A549 (cell line): ENCODE data around the gene PTPRD. TPM values are rescaled to one million over a fixed set of nuclear protein-coding genes. Genes with fewer than 3 reads are reported as not detected.

Experiments
- ATAC-seq, 2 experiments: fragments of 200-7000 bp in 1 of 2; fragments of >200 bp in 1 of 2; cut with Nextera tagmentation in 1 of 2; cut with Tn5 transposase in 1 of 2; 3 replicates each; pipeline versions ENCODE4 v1.8.0 to v1.9.1; 2018 to 2020; ENCODE audit warnings: mild to moderate bottlenecking in 1 of 2, moderate library complexity in 1 of 2
- CTCF ChIA-PET: fragments of 300-600 bp; sonication (Branson Sonifier 250); formaldehyde crosslinking; extraction: SDS; loops from one replicate; lab custom pipeline; 2021; ENCODE audit warnings: antibody characterized with exemption, inconsistent platforms; lab: Yijun Ruan, JAX
- POLR2A ChIA-PET: fragments of 350-600 bp; formaldehyde crosslinking; extraction: SDS; loops from one replicate; lab custom pipeline; 2021; ENCODE audit warnings: antibody characterized with exemption, inconsistent platforms; lab: Yijun Ruan, JAX
- DNase-seq, 2 experiments: peaks; one replicate each; pipeline versions ENCODE4 v3.0.0 to v3.0.0-alpha.2; 2011 to 2016; ENCODE audit warnings: low read depth in 1 of 2, low spot score in 1 of 2
- FAIRE-seq: peaks from 2 replicates; lab custom pipeline; 2011; peaks lifted over from hg19 to GRCh38; lab: Jason Lieb, UNC
- H3K27ac ChIP-seq, 2 experiments: fragments of >200 bp; sonication (Bioruptor Twin); formaldehyde crosslinking; 3 replicates each; pipeline ENCODE4 v1.5.1; 2016 to 2017
- H3K4me1 ChIP-seq: fragments of >200 bp; sonication (Bioruptor Twin); formaldehyde crosslinking; 3 replicates; pipeline ENCODE4 v1.6.1; 2016
- H3K4me2 ChIP-seq: fragments of >200 bp; sonication (Bioruptor Twin); formaldehyde crosslinking; 3 replicates; pipeline ENCODE4 v1.6.1; 2016
- H3K4me3 ChIP-seq: fragments of >200 bp; sonication (Bioruptor Twin); formaldehyde crosslinking; 3 replicates; pipeline ENCODE4 v1.5.1; 2016
- H3K9me3 ChIP-seq: fragments of >200 bp; sonication (Bioruptor Twin); formaldehyde crosslinking; 3 replicates; pipeline ENCODE4 v1.6.1; 2016
- ATOH8 ChIP-seq: fragments of 250-450 bp; sonication (Bioruptor Pico); IDR thresholded peaks from 2 replicates; pipeline ENCODE4 v1.5.0; 2020; ENCODE audit warnings: low read depth, mild to moderate bottlenecking, moderate library complexity
- BHLHE40 ChIP-seq: IDR thresholded peaks from 2 replicates; pipeline ENCODE4 v1.6.1; 2012; ENCODE audit warnings: low read depth, low read length, inconsistent platforms
- E2F6 ChIP-seq: IDR thresholded peaks from 2 replicates; pipeline ENCODE4 v1.6.1; 2012; ENCODE audit warnings: low read depth, borderline replicate concordance
- ELK1 ChIP-seq: fragments of 150-350 bp; IDR thresholded peaks from 2 replicates; pipeline ENCODE4 v1.6.1; 2014; ENCODE audit warnings: low read depth, mild to moderate bottlenecking, low read length
- EP300 ChIP-seq, 2 experiments: fragments of >200 bp; sonication (Bioruptor Twin); formaldehyde crosslinking; IDR thresholded peaks; 2 replicates in 1 of 2; 3 replicates in 1 of 2; pipeline ENCODE4 v1.6.1; 2016 to 2017
- GATA3 ChIP-seq: IDR thresholded peaks from 2 replicates; pipeline ENCODE4 v1.6.1; 2012; ENCODE audit warnings: borderline replicate concordance
- HDAC2 ChIP-seq: fragments of 200-600 bp; sonication (generic); IDR thresholded peaks from 2 replicates; pipeline ENCODE4 v1.6.1; 2016
- HEYL ChIP-seq: fragments of 250-450 bp; sonication (Bioruptor Pico); IDR thresholded peaks from 2 replicates; pipeline ENCODE4 v1.8.0; 2021; ENCODE audit warnings: mild to moderate bottlenecking, moderate library complexity
- JUNB ChIP-seq: fragments of >200 bp; sonication (Bioruptor Twin); formaldehyde crosslinking; IDR thresholded peaks from 2 replicates; pipeline ENCODE4 v1.6.1; 2016
- MAX ChIP-seq: IDR thresholded peaks from 2 replicates; pipeline ENCODE4 v1.6.1; 2012
- NFE2L2 ChIP-seq: fragments of 150-350 bp; conservative IDR thresholded peaks from 2 replicates; pipeline ENCODE4 v1.6.1; 2014; ENCODE audit warnings: low read length
- RAD21 ChIP-seq, 2 experiments: fragments of >200 bp in 1 of 2; sonication (Bioruptor Twin) in 1 of 2; formaldehyde crosslinking in 1 of 2; IDR thresholded peaks in 1 of 2; conservative IDR thresholded peaks in 1 of 2; 2 replicates in 1 of 2; 3 replicates in 1 of 2; pipeline ENCODE4 v1.6.1; 2012 to 2018; ENCODE audit warnings: inconsistent platforms in 1 of 2
- SMC3 ChIP-seq: fragments of >200 bp; sonication (Bioruptor Twin); formaldehyde crosslinking; IDR thresholded peaks from 3 replicates; pipeline ENCODE4 v1.6.1; 2018; ENCODE audit warnings: inconsistent platforms
- TFCP2L1 ChIP-seq: fragments of 250-450 bp; sonication (Bioruptor Pico); IDR thresholded peaks from 2 replicates; pipeline ENCODE4 v1.5.0; 2021; ENCODE audit warnings: mild to moderate bottlenecking
- TP53 ChIP-seq: fragments of 250-450 bp; sonication (Bioruptor Pico); IDR thresholded peaks from 2 replicates; pipeline ENCODE4 v1.5.0; 2021; ENCODE audit warnings: mild to moderate bottlenecking, moderate library complexity
- USF2 ChIP-seq: fragments of 450-650 bp; IDR thresholded peaks from 2 replicates; pipeline ENCODE4 v1.6.1; 2014; ENCODE audit warnings: antibody characterized with exemption
- ZFP36 ChIP-seq: fragments of 450-650 bp; IDR thresholded peaks from 2 replicates; pipeline ENCODE4 v1.6.1; 2014; ENCODE audit warnings: borderline replicate concordance; ENCODE audit not compliant: partially characterized antibody
- WGBS: methylation state at CpG from one replicate; pipeline ENCODE4 v1.1.6; 2017; ENCODE audit errors: missing lambda C conversion rate; 5-methylcytosine and 5-hydroxymethylcytosine counted together
- polyA plus RNA-seq, 4 experiments: library from polyadenylated mRNA; depleted of rRNA in 3 of 4; stranded (reverse); fragments of >200 nt; fragmentation: RNase III in 1 of 4; extraction: RNeasy Plus Mini Kit Qiagen cat#74134 plus additional on column Dnase treatment in 1 of 4; gene quantifications; 2 replicates in 3 of 4; 3 replicates in 1 of 4; pipeline ENCODE4 v1.2.3, GENCODE V29; 2011 to 2017

PTPRD gene
- polyA plus RNA-seq, 2 of the 4 experiments (the other 2 are of a cell fraction) = 0.39 to 1.3 TPM

GRCh38 chr9:9670454-9670853 is 942.3 kb downstream of the PTPRD start:
- Histone ChIP-seq H3K4me1 (no peaks in the 10 kb centered on the region), H3K4me3 (no peak overlapping the region), H3K9me3 (no peaks in the 10 kb centered on the region), H3K4me2 (no peak overlapping the region), H3K27ac (no peak overlapping the region)
- no peak for TF ChIP-seq TFCP2L1 (CRISPR knock-in tag)
- TF ChIP-seq GATA3 = no peak
- no peak for TF ChIP-seq ELK1
- no peak for TF ChIP-seq BHLHE40
- no peak for TF ChIP-seq ATOH8 (CRISPR knock-in tag)
- FAIRE-seq (no peak), DNase-seq (no peak), ATAC-seq (no peak)
- ChIA-PET POLR2A (no interaction called here), CTCF (no interaction called here)
- WGBS = 1% methylated on average over 3 of the region's 3 CpGs

GRCh38 chr9:9645006-9645405 is 967.8 kb downstream of the PTPRD start:
- ATAC-seq (no peak), DNase-seq (no peak)
- Histone ChIP-seq H3K9me3 (0 out of 3 replicates have a peak, but pooled peaks cover 3% of the 10 kb centered on the region), H3K4me2 (no peak overlapping the region)
- CTCF ChIA-PET = no interaction called here
- POLR2A ChIA-PET = no interaction called here
- no peak for TF ChIP-seq TFCP2L1 (CRISPR knock-in tag)
- no peak for TF ChIP-seq TP53 (CRISPR knock-in tag)
- no peak for TF ChIP-seq ELK1
- no peak for TF ChIP-seq NFE2L2
- no peak for TF ChIP-seq MAX
- TF ChIP-seq SMC3 = no peak
- TF ChIP-seq HEYL (CRISPR knock-in tag) = no peak
- no peak for TF ChIP-seq E2F6
- TF ChIP-seq EP300 (IDR thresholded peaks at IDR 0.05) = no peak
- TF ChIP-seq RAD21 (conservative IDR thresholded peaks at IDR 0.05 in 1 of 2, IDR thresholded peaks at IDR 0.05 in 1 of 2) = no peak
- no peak for TF ChIP-seq ATOH8 (CRISPR knock-in tag)
- no peak for TF ChIP-seq ZFP36
- TF ChIP-seq, all 56 proteins: peak for 0
- FAIRE-seq = no peak
- Histone ChIP-seq H3K27ac (no peak overlapping the region), H3K4me3 (no peak overlapping the region), H3K4me1 (no peaks in the 10 kb centered on the region)
- 0% methylated on average over 3 of the region's 3 CpGs for WGBS

- ChIA-PET CTCF (no interaction called here), POLR2A (no interaction called here)
- H3K4me3 ChIP-seq = no peak overlapping the region
- no peak overlapping the region for H3K4me2 ChIP-seq
- no peak overlapping the region for H3K27ac ChIP-seq
- 0 out of 3 replicates have a peak, but pooled peaks cover 2% of the 10 kb centered on the region for H3K9me3 ChIP-seq
- FAIRE-seq = no peak
- H3K4me1 ChIP-seq = no peaks in the 10 kb centered on the region
- 23% methylated on average over 2 of the region's 2 CpGs for WGBS
- ATAC-seq = no peak
- DNase-seq = no peak
- no peak for TF ChIP-seq JUNB
- no peak for TF ChIP-seq HDAC2
- no peak for TF ChIP-seq USF2
Observed at GRCh38 chr9:9631284-9631683, 981.5 kb downstream of the PTPRD start.
